Uterus (tissue), 2 donors: ENCODE results near the gene BICRA.

Experiments used
- POLR2A ChIP-seq, 2 donors: fragments of 450-650 bp; IDR thresholded peaks; one replicate each; pipeline ENCODE4 v1.6.1; 2016; ENCODE audit warnings: antibody characterized with exemption in 2 of 2, mild to moderate bottlenecking in 1 of 2, moderate library complexity in 1 of 2
- TF ChIP-seq, protein P1 (sequence below), 4 experiments: fragments of 200-600 bp in 2 of 4; fragments of 450-650 bp in 2 of 4; sonication (generic) in 2 of 4; IDR thresholded peaks; one replicate each; pipeline ENCODE4 v1.5.1; 2016 to 2019; ENCODE audit warnings: antibody characterized with exemption in 4 of 4, mild to moderate bottlenecking in 2 of 4, moderate library complexity in 1 of 4

DNA sequence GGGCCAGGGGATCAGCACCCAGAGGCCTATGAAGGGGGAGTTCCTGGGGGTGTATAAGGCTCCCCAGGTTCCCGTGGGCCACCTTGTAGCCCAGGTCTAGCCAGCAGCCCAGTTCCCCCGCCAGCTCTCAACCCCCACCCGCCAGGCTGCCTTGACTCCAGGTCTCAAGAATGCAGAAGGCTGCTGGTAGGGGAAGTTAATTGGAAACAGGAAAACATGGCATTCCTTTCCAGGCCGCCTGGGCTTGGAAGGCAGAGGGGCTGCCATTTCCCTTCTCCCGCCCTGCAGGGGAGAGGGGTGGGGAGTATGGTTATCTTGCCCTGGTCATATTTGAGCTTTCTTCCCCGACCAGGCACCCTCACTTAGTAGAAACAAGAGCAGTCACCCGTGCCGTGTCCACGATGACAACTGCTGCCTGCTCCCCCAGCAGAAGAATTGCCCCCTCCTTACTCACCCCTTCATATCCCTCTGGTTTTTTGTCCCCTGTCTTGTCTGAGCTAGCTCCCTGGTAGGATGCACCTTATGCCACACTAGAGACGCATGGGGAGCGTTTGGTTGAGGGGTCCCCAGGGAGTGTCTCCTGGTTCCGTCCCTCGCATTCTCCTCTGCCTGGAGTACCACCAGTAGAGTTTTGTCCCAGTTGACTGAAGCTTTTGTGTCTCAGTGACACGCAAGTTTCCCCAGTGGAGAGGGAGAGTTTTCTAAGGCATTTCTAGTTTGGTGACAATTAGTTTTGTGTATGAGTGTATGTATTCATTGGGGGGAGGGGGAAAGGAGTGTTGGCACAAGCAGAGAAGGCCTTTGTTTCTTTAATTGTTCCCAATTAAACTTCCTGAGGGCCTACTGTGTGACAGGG lies 4.5 kb downstream of the BICRA start:
- TF ChIP-seq, protein P1, sequence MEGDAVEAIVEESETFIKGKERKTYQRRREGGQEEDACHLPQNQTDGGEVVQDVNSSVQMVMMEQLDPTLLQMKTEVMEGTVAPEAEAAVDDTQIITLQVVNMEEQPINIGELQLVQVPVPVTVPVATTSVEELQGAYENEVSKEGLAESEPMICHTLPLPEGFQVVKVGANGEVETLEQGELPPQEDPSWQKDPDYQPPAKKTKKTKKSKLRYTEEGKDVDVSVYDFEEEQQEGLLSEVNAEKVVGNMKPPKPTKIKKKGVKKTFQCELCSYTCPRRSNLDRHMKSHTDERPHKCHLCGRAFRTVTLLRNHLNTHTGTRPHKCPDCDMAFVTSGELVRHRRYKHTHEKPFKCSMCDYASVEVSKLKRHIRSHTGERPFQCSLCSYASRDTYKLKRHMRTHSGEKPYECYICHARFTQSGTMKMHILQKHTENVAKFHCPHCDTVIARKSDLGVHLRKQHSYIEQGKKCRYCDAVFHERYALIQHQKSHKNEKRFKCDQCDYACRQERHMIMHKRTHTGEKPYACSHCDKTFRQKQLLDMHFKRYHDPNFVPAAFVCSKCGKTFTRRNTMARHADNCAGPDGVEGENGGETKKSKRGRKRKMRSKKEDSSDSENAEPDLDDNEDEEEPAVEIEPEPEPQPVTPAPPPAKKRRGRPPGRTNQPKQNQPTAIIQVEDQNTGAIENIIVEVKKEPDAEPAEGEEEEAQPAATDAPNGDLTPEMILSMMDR (IDR thresholded peaks at IDR 0.05) = no peak
- TF ChIP-seq POLR2A (IDR thresholded peaks at IDR 0.05) = no peak
